DMS 273 (cell line): ENCODE results near the gene PDE2A.
"Not testable (repeated sequence)": the region's sequence is repeated elsewhere in the genome, so short reads cannot be mapped to it uniquely, and the experiment has no call there.

Source experiments
- DNase-seq: peaks from one replicate; lab custom pipeline; 2025; ENCODE audit not compliant: unreplicated experiment; lab: John Stamatoyannopoulos, UW

PDE2A gene

DNA sequence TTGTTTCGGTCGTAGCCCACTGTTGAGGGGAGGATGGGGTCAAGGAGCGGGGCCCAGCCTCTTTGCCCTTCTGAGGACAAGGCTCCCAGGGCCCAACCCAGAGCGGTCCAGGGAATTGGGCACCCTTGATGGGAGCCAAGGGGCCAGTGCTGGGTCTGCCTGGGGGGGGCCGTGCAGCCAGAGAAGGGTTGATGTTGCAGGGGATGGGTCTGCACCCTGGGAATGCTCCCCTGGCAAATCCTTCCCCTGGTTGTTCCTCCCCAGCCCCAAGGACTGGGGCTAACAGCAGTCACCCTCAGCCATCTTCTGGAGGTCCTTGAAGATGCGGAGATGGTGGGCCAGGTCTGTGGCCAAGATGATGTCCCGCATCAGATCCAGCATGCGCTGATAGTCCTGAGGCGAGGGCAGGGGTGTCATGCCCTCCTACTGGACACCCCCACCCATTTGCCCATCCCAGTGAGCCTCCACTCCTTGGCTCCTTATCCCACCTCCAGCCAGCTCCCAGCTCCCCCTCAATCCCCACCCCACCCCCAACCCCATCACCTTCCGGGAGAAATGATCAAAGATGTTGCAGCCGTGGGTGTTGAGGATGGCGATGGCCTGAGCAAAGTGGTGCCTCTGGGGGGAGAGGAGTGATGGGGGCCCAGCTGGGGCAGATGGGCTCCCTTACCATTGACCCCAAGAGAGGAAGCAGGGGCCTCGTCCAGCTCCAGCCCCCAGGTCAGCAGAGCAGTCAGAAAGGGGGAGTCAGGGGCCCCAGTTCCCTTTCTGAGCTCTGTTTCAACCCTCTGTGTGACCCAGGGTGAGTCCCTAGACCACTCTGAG lies 95.0 kb downstream of the PDE2A start:
- DNase-seq: no peak

- no peak for DNase-seq
Observed at GRCh38 chr11:72578566-72578965, 95.7 kb downstream of the PDE2A start.

GRCh38 chr11:72578051-72578450 lies 96.2 kb downstream of the PDE2A start:
- no peak for DNase-seq

DNA sequence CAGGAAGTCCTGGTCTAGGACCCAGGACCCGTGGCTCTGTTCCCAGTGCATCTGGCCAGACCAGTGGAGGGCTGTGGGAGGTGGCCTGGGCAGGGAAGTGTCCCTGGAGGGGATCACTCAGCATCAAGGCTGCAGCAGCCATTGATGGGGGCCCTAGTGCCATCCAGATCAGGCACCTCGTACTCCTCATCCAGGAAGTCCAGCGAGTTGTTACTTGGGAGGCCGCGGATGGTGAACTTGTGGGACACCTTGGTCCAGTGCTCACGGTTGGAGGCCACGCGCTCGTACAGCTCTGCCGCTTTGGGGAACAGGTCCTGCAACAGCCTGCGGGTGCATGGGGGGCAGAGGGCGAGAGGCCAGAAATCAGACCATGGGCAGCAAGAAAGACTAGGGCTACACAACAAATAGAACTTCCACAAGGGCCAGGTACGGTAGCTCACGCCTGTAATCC lies 96.9 kb downstream of the PDE2A start:
- DNase-seq: no peak

DNA sequence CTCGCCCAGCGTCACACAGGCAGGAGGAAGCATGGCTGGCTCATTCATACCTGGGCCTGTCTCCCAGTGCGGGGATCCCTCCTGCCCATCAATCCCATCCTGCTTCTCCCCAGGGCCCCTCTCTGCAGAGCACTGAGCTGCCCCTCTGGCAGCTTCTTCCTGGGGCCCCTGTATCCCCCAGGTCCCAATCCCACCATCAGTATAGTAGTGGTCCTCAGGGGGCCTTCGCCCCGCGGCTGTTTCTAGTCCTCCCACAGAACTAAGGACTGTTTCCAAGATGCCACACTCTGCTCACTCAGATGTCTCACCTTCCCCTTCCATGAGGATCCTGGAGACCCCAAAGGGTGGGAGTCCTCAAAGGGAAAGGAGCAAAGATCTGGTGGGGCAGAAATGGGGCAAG lies 97.6 kb downstream of the PDE2A start:
- no peak for DNase-seq

GRCh38 chr11:72576243-72576595 lies 98.0 kb downstream of the PDE2A start:
- no peak for DNase-seq

DNA sequence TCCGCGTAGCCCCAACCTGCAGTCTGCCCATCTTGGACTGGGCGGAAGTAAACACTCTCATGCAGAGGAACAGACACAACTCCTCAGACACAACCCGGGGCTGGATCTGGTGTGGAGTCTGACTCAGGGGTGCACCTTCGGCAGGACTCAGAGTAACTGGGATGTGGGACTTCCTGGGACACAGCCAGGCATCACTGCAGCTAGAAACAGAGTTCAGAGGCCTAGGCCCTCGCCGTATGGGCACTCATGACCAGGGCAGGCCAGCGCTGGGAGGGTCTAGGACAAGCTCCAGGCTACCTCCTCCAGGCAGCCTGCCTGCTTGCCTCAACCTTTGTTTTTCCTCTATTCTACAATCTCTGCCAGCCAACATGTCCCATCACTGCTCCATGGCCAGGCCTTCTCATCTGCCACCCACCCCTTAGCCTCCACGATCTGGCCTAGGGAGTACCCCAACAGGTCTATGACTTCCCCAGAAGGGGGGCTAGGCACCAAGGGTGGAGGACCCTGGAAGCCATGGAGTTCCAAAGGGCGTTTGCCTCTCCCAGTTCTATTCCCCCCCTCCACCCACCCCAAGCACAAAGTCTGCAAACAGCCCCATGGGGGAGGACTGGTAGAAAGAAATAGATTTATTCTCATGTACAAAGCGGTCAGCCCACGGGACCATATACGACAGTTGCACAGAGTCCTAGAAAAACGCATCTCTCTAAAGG lies 98.5 kb downstream of the PDE2A start:
- DNase-seq: peak; percentile 32

- DNase-seq: peak; percentile 83
Observed at GRCh38 chr11:72574548-72575460, 99.4 kb downstream of the PDE2A start.

- DNase-seq: peak; percentile 23
Observed at GRCh38 chr11:72573855-72574445, 100.3 kb downstream of the PDE2A start.

GRCh38 chr11:72573072-72573854 lies 101.0 kb downstream of the PDE2A start:
- peak; percentile 50 for DNase-seq

DNA sequence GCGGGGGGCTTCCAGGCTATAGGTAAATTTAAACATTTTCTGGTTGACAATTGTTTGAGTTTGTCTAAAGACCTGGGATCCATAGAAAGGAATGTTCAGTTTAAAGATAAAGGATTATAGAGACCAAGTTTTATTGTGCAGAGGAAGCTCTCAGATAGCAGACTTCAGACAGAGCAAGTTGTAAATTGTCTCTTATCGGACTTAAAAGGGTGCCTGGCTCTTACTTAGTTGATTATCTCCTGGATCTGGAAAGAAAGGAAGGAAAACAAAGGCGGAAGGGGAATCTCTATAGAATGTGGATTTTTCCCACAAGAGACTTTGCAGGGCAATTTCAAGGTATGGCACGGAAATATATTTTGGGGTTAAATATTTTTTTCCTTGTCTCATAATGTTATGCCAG lies 101.7 kb downstream of the PDE2A start:
- not testable (repeated sequence) for DNase-seq

- DNase-seq: no peak
Observed at GRCh38 chr11:72570893-72571661, 103.1 kb downstream of the PDE2A start.

GRCh38 chr11:72569966-72570892 lies 104.0 kb downstream of the PDE2A start:
- DNase-seq: no peak

GRCh38 chr11:72568861-72569260 lies 105.4 kb downstream of the PDE2A start:
- no peak for DNase-seq

- no peak for DNase-seq
Observed at GRCh38 chr11:72562431-72562830, 111.8 kb downstream of the PDE2A start.

DNA sequence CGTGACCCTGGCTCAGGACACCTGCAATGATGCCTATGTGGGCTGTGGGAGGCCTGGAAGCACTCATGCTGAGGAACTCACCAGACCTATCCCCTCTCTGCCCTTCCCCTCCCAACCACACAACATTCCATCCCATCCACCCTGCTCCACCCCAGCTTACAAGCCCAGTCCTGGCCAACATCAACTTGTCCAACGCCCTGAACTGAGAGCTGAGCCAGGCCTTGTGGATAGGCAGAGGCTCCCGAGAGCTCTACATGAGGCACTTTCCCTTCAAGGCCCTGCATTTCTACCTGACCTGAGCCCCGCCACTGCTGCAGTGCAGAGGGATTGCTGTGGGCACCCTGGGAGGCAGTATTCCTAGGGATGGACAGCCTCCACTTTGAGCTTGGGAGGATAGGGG lies 112.4 kb downstream of the PDE2A start:
- no peak for DNase-seq

DNA sequence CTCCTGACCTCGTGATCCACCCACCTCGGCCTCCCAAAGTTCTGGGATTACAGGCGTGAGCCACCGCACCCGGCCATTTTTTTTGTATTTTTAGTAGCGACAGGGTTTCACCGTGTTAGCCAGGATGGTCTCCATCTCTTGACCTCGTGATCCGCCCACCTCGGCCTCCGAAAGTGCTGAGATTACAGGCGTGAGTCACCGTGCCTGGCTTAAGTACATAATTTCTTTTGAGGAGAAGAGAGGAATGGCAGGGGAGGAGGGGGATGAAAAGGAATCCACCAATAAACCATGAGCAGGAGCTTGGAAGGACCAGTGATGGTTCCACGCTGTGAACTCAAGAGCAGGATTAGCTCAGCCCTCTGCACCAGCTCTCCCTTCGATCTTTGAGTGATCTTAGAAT lies 113.4 kb downstream of the PDE2A start:
- DNase-seq: not testable (repeated sequence)

GRCh38 chr11:72556433-72556832 lies 117.8 kb downstream of the PDE2A start:
- DNase-seq: no peak
